Calu3 (cell line): ENCODE results near the gene CSPG4. TPM values are rescaled to one million over a fixed set of nuclear protein-coding genes. Genes with fewer than 3 reads are reported as not detected.
"Not testable (repeated sequence)": the region's sequence is repeated elsewhere in the genome, so short reads cannot be mapped to it uniquely, and the experiment has no call there.

Experiments used
- BruUV-seq: library from RNA; stranded (reverse); fragments of 400-500 nt; replicated peaks from 2 replicates; lab custom pipeline; 2021; lab: Mats Ljungman, UMichigan
- CTCF ChIA-PET: fragments of 300-600 bp; sonication (Branson Sonifier 250); formaldehyde crosslinking; loops from one replicate; lab custom pipeline; 2022; ENCODE audit warnings: antibody characterized with exemption; lab: Charles Lee
- DNase-seq: peaks from one replicate; pipeline ENCODE4 v3.0.0; 2022
- H3K27ac Mint-ChIP-seq: one replicate; pipeline ENCODE4 v1.8.0; 2022; ENCODE audit warnings: mixed read lengths; ENCODE audit not compliant: unreplicated experiment
- H3K27me3 Mint-ChIP-seq: one replicate; pipeline ENCODE4 v1.8.0; 2022; ENCODE audit warnings: mixed read lengths; ENCODE audit not compliant: unreplicated experiment
- H3K36me3 Mint-ChIP-seq: one replicate; pipeline ENCODE4 v1.8.0; 2022; ENCODE audit warnings: mild to moderate bottlenecking, moderate library complexity, mixed read lengths; ENCODE audit not compliant: insufficient read depth, unreplicated experiment
- H3K4me1 Mint-ChIP-seq: one replicate; pipeline ENCODE4 v1.8.0; 2022; ENCODE audit warnings: mild to moderate bottlenecking, low read depth, mixed read lengths; ENCODE audit not compliant: unreplicated experiment
- H3K4me3 Mint-ChIP-seq: one replicate; pipeline ENCODE4 v1.8.0; 2022; ENCODE audit warnings: mild to moderate bottlenecking, low read depth, moderate library complexity, mixed read lengths; ENCODE audit not compliant: unreplicated experiment
- H3K9me3 Mint-ChIP-seq: one replicate; pipeline ENCODE4 v1.8.0; 2022; ENCODE audit warnings: low read depth, mixed read lengths; ENCODE audit not compliant: unreplicated experiment
- intact Hi-C: fragments of 100-400 bp; cut with micrococcal nuclease; formaldehyde crosslinking; loops from one replicate; pipeline ENCODE4 v1.10.0; 2022; ENCODE audit not compliant: unreplicated experiment
- total RNA-seq: library from RNA; stranded (reverse); gene quantifications from 2 replicates; pipeline ENCODE4 v1.2.3, GENCODE V29; 2022
- TF ChIP-seq, protein P1 (sequence below): fragments of 200-600 bp; IDR thresholded peaks from one replicate; pipeline ENCODE4 v1.8.0; 2022; ENCODE audit warnings: antibody characterized with exemption; ENCODE audit not compliant: unreplicated experiment

Gene CSPG4
- total RNA-seq, 1 experiment from 2014 or later: not detected

DNA sequence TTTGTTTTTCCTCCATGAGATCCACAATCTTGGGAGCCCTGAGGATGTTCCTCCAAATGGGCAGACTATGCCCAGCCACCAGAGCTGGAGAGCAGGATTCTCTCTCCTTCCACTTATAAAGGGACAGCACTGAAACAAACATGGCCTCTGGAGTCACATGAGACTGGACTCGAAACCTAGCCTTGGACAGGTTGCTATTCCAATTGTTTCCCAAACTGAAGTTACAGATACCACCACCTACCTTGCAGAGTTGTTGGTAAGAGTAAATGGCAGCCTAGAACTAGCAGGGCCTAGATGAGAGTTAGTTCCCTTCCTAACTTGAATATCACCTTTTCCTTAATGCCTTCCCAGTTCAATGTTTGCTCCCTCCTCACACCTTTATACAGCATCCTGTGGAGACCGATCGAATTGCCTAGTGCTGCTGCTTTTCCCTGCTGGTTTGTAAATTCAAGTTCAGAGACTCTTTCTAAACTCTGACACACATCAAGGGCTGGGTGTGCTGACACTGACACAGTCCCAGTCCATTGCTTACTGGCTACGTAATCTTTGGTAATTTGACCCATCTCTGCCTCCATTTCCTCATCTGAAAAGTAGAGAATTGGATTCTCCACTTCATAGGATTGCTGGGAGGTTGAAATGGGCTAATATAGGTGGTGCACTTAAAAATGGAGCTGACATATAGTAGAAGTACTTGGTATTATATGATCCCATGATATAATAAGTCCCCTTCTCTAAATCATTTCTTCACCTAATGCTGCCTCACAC is 75.2 kb downstream of the CSPG4 start:
- Mint-ChIP-seq H3K9me3 (no peaks in the 10 kb centered on the region), H3K4me3 (peak overlapping the region; percentile 21), H3K27me3 (no peaks in the 10 kb centered on the region), H3K27ac (peak overlapping the region; percentile 9), H3K36me3 (peaks cover 49% of the 10 kb centered on the region), H3K4me1 (peaks cover 24% of the 10 kb centered on the region)
- DNase-seq: no peak
- TF ChIP-seq, protein P1, sequence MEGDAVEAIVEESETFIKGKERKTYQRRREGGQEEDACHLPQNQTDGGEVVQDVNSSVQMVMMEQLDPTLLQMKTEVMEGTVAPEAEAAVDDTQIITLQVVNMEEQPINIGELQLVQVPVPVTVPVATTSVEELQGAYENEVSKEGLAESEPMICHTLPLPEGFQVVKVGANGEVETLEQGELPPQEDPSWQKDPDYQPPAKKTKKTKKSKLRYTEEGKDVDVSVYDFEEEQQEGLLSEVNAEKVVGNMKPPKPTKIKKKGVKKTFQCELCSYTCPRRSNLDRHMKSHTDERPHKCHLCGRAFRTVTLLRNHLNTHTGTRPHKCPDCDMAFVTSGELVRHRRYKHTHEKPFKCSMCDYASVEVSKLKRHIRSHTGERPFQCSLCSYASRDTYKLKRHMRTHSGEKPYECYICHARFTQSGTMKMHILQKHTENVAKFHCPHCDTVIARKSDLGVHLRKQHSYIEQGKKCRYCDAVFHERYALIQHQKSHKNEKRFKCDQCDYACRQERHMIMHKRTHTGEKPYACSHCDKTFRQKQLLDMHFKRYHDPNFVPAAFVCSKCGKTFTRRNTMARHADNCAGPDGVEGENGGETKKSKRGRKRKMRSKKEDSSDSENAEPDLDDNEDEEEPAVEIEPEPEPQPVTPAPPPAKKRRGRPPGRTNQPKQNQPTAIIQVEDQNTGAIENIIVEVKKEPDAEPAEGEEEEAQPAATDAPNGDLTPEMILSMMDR: no peak
- CTCF ChIA-PET: interaction anchor here (0.7 to 1.4 kb wide), 11 partner anchors 10 to 269 kb away, joined by 3 to 11 read pairs (median 5); partner anchors contain the start of gene SNX33
- no TSS peak for BruUV-seq
- intact Hi-C loops: loop anchor here (5.0 kb wide), 1 partner anchor 45 kb away; no protein-coding TSS in a partner anchor

DNA sequence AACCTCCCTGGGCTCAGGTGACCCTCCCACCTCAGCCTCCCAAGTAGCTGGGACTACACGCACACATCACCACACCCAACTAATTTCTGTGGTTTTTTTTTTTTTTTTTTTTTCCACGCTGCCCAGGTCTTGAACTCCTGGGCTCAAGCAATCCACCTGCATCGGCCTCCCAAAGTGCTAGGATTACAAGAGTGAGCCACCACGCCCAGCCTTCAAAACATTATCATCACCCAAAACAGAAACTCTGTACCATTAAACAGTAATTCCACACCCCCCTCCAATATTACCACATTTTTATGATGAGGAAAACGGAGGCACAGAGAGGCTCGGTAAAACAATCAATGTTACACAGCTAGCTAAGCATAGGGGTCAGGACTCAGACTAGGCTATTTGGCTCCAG is 76.6 kb downstream of the CSPG4 start:
- TF ChIP-seq, protein P1: no peak
- CTCF ChIA-PET: no interaction called here
- Mint-ChIP-seq H3K27me3 (no peaks in the 10 kb centered on the region), H3K4me3 (no peak overlapping the region), H3K36me3 (peaks cover 47% of the 10 kb centered on the region), H3K9me3 (no peaks in the 10 kb centered on the region), H3K4me1 (peaks cover 15% of the 10 kb centered on the region), H3K27ac (no peak overlapping the region)
- no TSS peak for BruUV-seq
- no peak for DNase-seq
- intact Hi-C loops: loop anchor here (5.0 kb wide), 1 partner anchor 46 kb away; no protein-coding TSS in a partner anchor

DNA sequence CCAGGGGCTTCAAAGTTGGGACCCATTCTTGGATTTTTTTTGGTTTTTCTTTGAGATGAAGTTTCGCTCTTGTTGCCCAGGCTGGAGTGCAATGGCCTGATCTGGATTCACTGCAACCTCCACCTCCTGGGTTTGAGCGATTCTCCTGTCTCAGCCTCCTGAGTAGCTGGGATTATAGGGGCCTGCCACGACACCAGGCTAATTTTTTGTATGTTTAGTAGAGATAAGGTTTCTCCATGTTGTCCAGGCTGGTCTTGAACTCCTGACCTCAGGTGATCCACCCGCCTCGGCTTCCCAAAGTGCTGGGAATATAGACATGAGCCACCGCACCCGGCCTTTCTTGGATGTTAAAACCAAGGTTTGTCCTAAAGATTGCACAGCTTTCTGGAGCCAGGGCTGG is 78.7 kb downstream of the CSPG4 start:
- H3K4me3 Mint-ChIP-seq, BruUV-seq, H3K9me3 Mint-ChIP-seq, H3K27me3 Mint-ChIP-seq, H3K4me1 Mint-ChIP-seq, H3K27ac Mint-ChIP-seq, intact Hi-C loops, DNase-seq, CTCF ChIA-PET: not testable (repeated sequence)
- H3K36me3 Mint-ChIP-seq: peaks cover 26% of the 10 kb centered on the region

DNA sequence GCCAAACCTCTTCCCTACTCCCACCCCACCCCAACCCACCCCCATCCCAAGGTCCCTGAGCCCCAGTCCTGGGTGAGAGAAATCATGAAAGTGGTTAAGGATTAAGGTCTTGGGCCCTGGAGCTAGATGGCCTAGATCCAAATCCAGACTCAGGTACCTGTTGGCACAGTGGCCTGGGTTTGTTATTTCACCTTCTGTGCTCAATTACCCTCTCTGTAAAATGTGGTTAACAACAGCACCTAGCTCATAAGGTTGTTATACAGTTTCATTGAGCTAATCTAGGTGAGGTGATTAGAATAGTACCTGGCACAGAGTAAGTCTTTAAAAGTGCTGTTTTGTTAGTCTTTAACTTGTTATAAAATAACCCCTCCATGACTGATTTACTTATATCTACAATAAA is 80.7 kb downstream of the CSPG4 start:
- Mint-ChIP-seq H3K9me3 (no peaks in the 10 kb centered on the region), H3K27ac (no peak overlapping the region), H3K4me1 (peaks cover 8% of the 10 kb centered on the region), H3K4me3 (no peak overlapping the region), H3K36me3 (peaks cover 7% of the 10 kb centered on the region), H3K27me3 (no peaks in the 10 kb centered on the region)
- CTCF ChIA-PET: interaction anchor here (0.6 to 0.8 kb wide), 2 partner anchors 12 to 19 kb away, joined by 3 to 7 read pairs; no protein-coding TSS in a partner anchor
- intact Hi-C loops: no loop called here
- TF ChIP-seq, protein P1: no peak
- BruUV-seq: no TSS peak
- DNase-seq: no peak
